ENCODE data around the gene KRTAP10-4.

Gene KRTAP10-4

DNA sequence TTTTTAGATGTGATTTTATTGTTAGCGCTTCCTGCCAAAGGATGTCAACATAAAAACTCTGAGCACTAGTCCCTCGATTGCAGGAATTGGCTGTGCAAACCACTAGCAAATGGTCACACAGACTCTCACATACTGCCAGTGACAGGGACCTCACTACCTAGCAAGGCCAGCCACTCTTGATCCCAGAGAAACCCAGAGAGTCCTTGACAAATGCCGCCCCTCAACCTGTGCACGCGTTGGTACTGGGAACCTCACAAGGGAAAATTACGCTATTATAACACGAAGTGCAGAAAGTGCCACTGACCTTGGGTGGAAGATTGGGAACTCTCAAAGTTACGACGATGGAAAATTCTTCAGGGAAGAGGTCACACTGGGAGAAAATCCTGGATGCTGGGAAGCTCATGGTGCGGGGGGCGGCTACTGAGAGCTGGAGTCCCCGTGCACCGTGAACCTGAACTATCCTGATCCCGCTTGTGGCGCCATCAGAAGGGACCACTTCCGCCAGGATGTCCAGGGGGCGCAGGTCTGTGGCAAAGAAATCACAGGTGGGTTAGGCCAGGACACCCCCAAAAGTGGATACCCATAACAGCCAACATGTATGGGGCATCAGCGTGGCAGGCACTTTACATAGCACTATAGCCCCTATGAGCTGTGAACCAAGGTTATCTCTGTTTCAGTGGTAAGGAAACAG, 5.9 kb upstream of the KRTAP10-4 start:
- Histone ChIP-seq H3K9me3 (replicated peaks in 1 of 2; ENCODE audit: control insufficient read depth in 2 of 2, insufficient read depth in 1 of 2, low read depth in 1 of 2, low read length in 2 of 2) (peaks cover 4 to 10% of the 10 kb centered on the region in 2 donors), H3K14ac (ENCODE audit: low read length) (peak overlapping the region; percentile 63), H4K91ac (ENCODE audit: low read depth, low read length, poor library complexity) (no peak overlapping the region), H2BK120ac (ENCODE audit: low read depth, low read length) (no peak overlapping the region), H3K4me2 (ENCODE audit: insufficient read depth, low read length, poor library complexity, severe bottlenecking) (no peak overlapping the region), H3K23ac (ENCODE audit: low read depth, low read length, poor library complexity) (peak overlapping the region; percentile 80), H3K9ac (ENCODE audit: low read depth, low read length, poor library complexity) (no peak overlapping the region), H3K79me1 (ENCODE audit: low read depth, low read length) (no peaks in the 10 kb centered on the region), H4K8ac (ENCODE audit: low read depth, low read length) (no peak overlapping the region), H2BK12ac (ENCODE audit: low read length) (no peak overlapping the region), H3K36me3 (replicated peaks in 1 of 2; ENCODE audit: control insufficient read depth in 2 of 2, insufficient read depth in 2 of 2, low read length in 2 of 2) (no peaks in the 10 kb centered on the region), H3K4ac (ENCODE audit: low read length) (no peak overlapping the region), H2AFZ (ENCODE audit: low read length) (no peak overlapping the region), H3K27ac (replicated peaks; ENCODE audit: low read length) (no peak overlapping the region), H2BK15ac (ENCODE audit: low read length) (peak overlapping the region; percentile 89), H3K4me1 (ENCODE audit: control insufficient read depth in 2 of 2, insufficient read depth in 1 of 2, low read depth in 1 of 2, low read length in 2 of 2) (no peaks in the 10 kb centered on the region), H3K18ac (ENCODE audit: low read length) (peak overlapping the region; percentile 90), H3K27me3 (ENCODE audit: control insufficient read depth in 3 of 3, insufficient read depth in 3 of 3, low read depth in 1 of 3, low read length in 3 of 3) (no peaks in the 10 kb centered on the region), H2BK5ac (ENCODE audit: low read length) (peak overlapping the region; percentile 75), H3K4me3 (ENCODE audit: low read length in 2 of 2) (no peak overlapping the region), H2AK5ac (ENCODE audit: low read depth, low read length) (peak overlapping the region; percentile 96)
- WGBS, 2 donors (ENCODE audit: extremely low coverage in 2 of 2, insufficient read length in 2 of 2, insufficient replicate concordance in 1 of 2): no CpG with 5 or more reads among the region's 18 CpGs
- DNase-seq (ENCODE audit: low spot score): no peak

DNA sequence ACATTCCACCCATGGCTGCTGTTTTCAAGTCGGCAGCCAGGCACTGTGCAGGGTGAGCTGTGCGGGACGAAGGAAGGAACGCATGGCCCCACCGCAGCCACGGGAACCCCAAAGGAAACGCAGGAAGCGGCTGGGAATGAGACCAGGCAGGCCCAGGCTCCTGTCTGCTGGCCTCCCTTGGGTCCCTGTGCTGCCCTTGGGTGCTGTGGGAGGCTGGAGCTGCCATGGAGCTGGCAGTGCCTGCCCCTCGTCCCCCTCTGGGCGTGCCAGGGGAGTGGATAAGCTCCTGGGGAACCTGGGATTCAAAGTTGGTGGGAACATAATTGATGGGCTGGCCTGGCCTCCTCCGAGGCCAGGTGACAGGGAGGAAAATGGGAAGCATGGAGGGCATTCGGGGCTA, 5.3 kb upstream of the KRTAP10-4 start:
- Histone ChIP-seq H3K4me1 (ENCODE audit: control insufficient read depth in 2 of 2, insufficient read depth in 1 of 2, low read depth in 1 of 2, low read length in 2 of 2) (no peaks in the 10 kb centered on the region), H2AK5ac (ENCODE audit: low read depth, low read length) (peak overlapping the region; percentile 96), H4K91ac (ENCODE audit: low read depth, low read length, poor library complexity) (no peak overlapping the region), H3K23ac (ENCODE audit: low read depth, low read length, poor library complexity) (peak overlapping the region; percentile 80), H3K27me3 (ENCODE audit: control insufficient read depth in 3 of 3, insufficient read depth in 3 of 3, low read depth in 1 of 3, low read length in 3 of 3) (no peaks in the 10 kb centered on the region), H3K9ac (ENCODE audit: low read depth, low read length, poor library complexity) (no peak overlapping the region), H2BK120ac (ENCODE audit: low read depth, low read length) (no peak overlapping the region), H2BK5ac (ENCODE audit: low read length) (peak overlapping the region; percentile 75), H3K36me3 (replicated peaks in 1 of 2; ENCODE audit: control insufficient read depth in 2 of 2, insufficient read depth in 2 of 2, low read length in 2 of 2) (no peaks in the 10 kb centered on the region), H2BK12ac (ENCODE audit: low read length) (no peak overlapping the region), H3K79me1 (ENCODE audit: low read depth, low read length) (no peaks in the 10 kb centered on the region), H3K4me2 (ENCODE audit: insufficient read depth, low read length, poor library complexity, severe bottlenecking) (no peak overlapping the region), H3K4me3 (ENCODE audit: low read length in 2 of 2) (no peak overlapping the region), H2BK15ac (ENCODE audit: low read length) (peak overlapping the region; percentile 89), H3K27ac (replicated peaks; ENCODE audit: low read length) (no peak overlapping the region), H4K8ac (ENCODE audit: low read depth, low read length) (no peak overlapping the region), H3K4ac (ENCODE audit: low read length) (peak overlapping the region; percentile 89), H3K9me3 (replicated peaks in 1 of 2; ENCODE audit: control insufficient read depth in 2 of 2, insufficient read depth in 1 of 2, low read depth in 1 of 2, low read length in 2 of 2) (peaks cover 4 to 10% of the 10 kb centered on the region in 2 donors), H3K14ac (ENCODE audit: low read length) (peak overlapping the region; percentile 63), H3K18ac (ENCODE audit: low read length) (peak overlapping the region; percentile 90), H2AFZ (ENCODE audit: low read length) (no peak overlapping the region)
- no CpG with 5 or more reads among the region's 12 CpGs for WGBS, 2 donors (ENCODE audit: extremely low coverage in 2 of 2, insufficient read length in 2 of 2, insufficient replicate concordance in 1 of 2)
- DNase-seq (ENCODE audit: low spot score): no peak

DNA sequence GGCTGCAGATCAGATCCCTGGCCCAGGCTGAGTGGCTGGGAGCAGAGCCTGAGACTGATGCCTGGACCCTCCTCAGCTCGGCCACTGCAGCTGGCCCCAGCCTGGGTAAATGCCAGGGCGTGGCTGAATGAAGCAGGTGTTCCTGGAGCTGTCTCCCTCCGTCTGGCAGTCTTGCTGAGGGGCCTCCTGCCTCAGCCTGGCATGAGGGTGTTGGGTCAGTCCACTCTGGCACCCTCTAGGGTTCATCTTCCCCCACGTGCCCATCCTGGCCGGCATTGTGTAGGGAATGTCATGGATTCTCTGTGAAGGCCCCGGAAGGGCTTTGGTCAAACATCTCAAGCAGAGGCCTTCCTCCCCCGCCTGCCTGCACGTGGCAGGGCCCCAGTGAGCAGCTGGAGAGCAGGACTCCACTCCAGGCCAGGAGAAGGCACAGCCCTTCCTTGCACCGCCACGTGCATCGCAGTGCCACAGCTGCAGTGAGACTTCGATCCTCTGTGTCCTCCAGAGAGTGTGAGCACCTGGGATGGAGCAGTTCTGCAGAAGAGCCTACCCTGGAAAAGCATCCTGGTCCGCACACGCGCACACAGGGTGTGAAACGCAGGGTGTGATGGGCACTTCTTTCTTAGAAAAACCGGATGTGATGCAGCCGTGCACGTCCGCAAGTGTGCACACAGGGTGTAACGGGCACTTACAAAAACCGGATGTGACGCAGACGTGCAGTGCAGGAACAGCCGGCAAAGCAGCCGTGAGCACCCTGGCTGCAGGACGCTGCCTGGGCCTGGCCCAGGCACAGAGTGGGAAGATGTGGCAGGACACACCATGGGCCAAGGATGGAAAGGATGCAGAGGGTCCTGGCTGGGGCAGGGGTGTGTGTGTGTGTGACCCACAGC, 4.6 kb upstream of the KRTAP10-4 start:
- Histone ChIP-seq H3K79me1 (ENCODE audit: low read depth, low read length) (no peaks in the 10 kb centered on the region), H3K23ac (ENCODE audit: low read depth, low read length, poor library complexity) (peak overlapping the region; percentile 80), H3K4me1 (ENCODE audit: control insufficient read depth in 2 of 2, insufficient read depth in 1 of 2, low read depth in 1 of 2, low read length in 2 of 2) (no peaks in the 10 kb centered on the region), H2AK5ac (ENCODE audit: low read depth, low read length) (peak overlapping the region; percentile 96), H4K8ac (ENCODE audit: low read depth, low read length) (no peak overlapping the region), H3K14ac (ENCODE audit: low read length) (no peak overlapping the region), H3K9me3 (replicated peaks in 1 of 2; ENCODE audit: control insufficient read depth in 2 of 2, insufficient read depth in 1 of 2, low read depth in 1 of 2, low read length in 2 of 2) (peaks cover 4 to 10% of the 10 kb centered on the region in 2 donors), H2BK12ac (ENCODE audit: low read length) (no peak overlapping the region), H3K18ac (ENCODE audit: low read length) (peak overlapping the region; percentile 90), H4K91ac (ENCODE audit: low read depth, low read length, poor library complexity) (no peak overlapping the region), H2BK5ac (ENCODE audit: low read length) (peak overlapping the region; percentile 75), H3K27me3 (ENCODE audit: control insufficient read depth in 3 of 3, insufficient read depth in 3 of 3, low read depth in 1 of 3, low read length in 3 of 3) (no peaks in the 10 kb centered on the region), H3K9ac (ENCODE audit: low read depth, low read length, poor library complexity) (no peak overlapping the region), H3K4me2 (ENCODE audit: insufficient read depth, low read length, poor library complexity, severe bottlenecking) (no peak overlapping the region), H2AFZ (ENCODE audit: low read length) (no peak overlapping the region), H2BK120ac (ENCODE audit: low read depth, low read length) (peak overlapping the region; percentile 30), H3K4me3 (ENCODE audit: low read length in 2 of 2) (peak overlapping the region in 1 of 2 donors; percentile 11), H2BK15ac (ENCODE audit: low read length) (no peak overlapping the region), H3K4ac (ENCODE audit: low read length) (peak overlapping the region; percentile 20), H3K27ac (replicated peaks; ENCODE audit: low read length) (no peak overlapping the region), H3K36me3 (replicated peaks in 1 of 2; ENCODE audit: control insufficient read depth in 2 of 2, insufficient read depth in 2 of 2, low read length in 2 of 2) (no peaks in the 10 kb centered on the region)
- WGBS, 2 donors (ENCODE audit: extremely low coverage in 2 of 2, insufficient read length in 2 of 2, insufficient replicate concordance in 1 of 2): no CpG with 5 or more reads among the region's 27 CpGs
- DNase-seq (ENCODE audit: low spot score): no peak

Measured in neuronal stem cell (in vitro differentiated cells).